OCI-LY1 (cell line): Measurements from ENCODE around the gene MOGAT1.

ENCODE experiments used
- H2AFZ ChIP-seq: fragments of 200-600 bp; sonication (generic), shearing (Covaris generic); 2 replicates; pipeline ENCODE4 v1.6.0; 2014; ENCODE audit warnings: antibody characterized with exemption, mild to moderate bottlenecking, low read length
- H3F3A ChIP-seq: fragments of 200-600 bp; sonication (generic), shearing (Covaris generic); 2 replicates; pipeline ENCODE4 v1.6.0; 2014; ENCODE audit warnings: mild to moderate bottlenecking, antibody characterized with exemption, low read length, moderate library complexity; ENCODE audit not compliant: insufficient read depth
- H3K27ac ChIP-seq: fragments of 200-600 bp; sonication (generic); 2 replicates; pipeline ENCODE4 v1.5.1; 2014; ENCODE audit warnings: low read length, mixed run types, mild to moderate bottlenecking, low read depth; ENCODE audit not compliant: poor library complexity, severe bottlenecking
- H3K27me3 ChIP-seq: fragments of 200-600 bp; sonication (generic); 2 replicates; pipeline ENCODE4 v1.6.0; 2014; ENCODE audit warnings: antibody characterized with exemption, mild to moderate bottlenecking, low read length, moderate library complexity; ENCODE audit not compliant: insufficient read depth
- H3K36me3 ChIP-seq: fragments of 200-600 bp; sonication (generic); 2 replicates; pipeline ENCODE4 v1.6.1; 2014; ENCODE audit warnings: mild to moderate bottlenecking, antibody characterized with exemption, low read length, moderate library complexity, mixed read lengths; ENCODE audit not compliant: insufficient read depth
- H3K4me1 ChIP-seq: fragments of 200-600 bp; sonication (generic); 2 replicates; pipeline ENCODE4 v1.5.1; 2014; ENCODE audit warnings: mild to moderate bottlenecking, low read length, moderate library complexity; ENCODE audit not compliant: insufficient read depth, severe bottlenecking
- H3K4me2 ChIP-seq: fragments of 200-600 bp; sonication (generic), shearing (Covaris generic); 2 replicates; pipeline ENCODE4 v1.6.1; 2014; ENCODE audit warnings: low read length
- H3K4me3 ChIP-seq: fragments of 200-600 bp; sonication (generic); 2 replicates; pipeline ENCODE4 v1.5.1; 2014; ENCODE audit warnings: low read length, low read depth, mild to moderate bottlenecking, mixed read lengths; ENCODE audit not compliant: poor library complexity, severe bottlenecking
- H3K79me2 ChIP-seq: fragments of 200-600 bp; shearing (Covaris generic); 2 replicates; pipeline ENCODE4 v1.6.1; 2016; ENCODE audit warnings: mixed run types, low read length, mixed read lengths; ENCODE audit not compliant: insufficient read depth
- H3K9ac ChIP-seq: fragments of 200-600 bp; sonication (generic), shearing (Covaris generic); 2 replicates; pipeline ENCODE4 v1.6.1; 2014; ENCODE audit warnings: mild to moderate bottlenecking, low read length, mixed read lengths
- H3K9me2 ChIP-seq: fragments of 200-600 bp; sonication (generic), shearing (Covaris generic); 2 replicates; pipeline ENCODE4 v1.6.1; 2014; ENCODE audit warnings: low read depth, mild to moderate bottlenecking, low read length, mixed read lengths
- H3K9me3 ChIP-seq: fragments of 200-600 bp; shearing (Covaris generic); 2 replicates; pipeline ENCODE4 v1.6.1; 2014; ENCODE audit warnings: low read length, mixed read lengths
- H4K20me1 ChIP-seq: fragments of 200-600 bp; sonication (generic), shearing (Covaris generic); 2 replicates; pipeline ENCODE4 v1.6.0; 2016; ENCODE audit warnings: mild to moderate bottlenecking, low read length; ENCODE audit not compliant: insufficient read depth
- EZH2 ChIP-seq: fragments of 200-600 bp; sonication (generic), shearing (Covaris generic); IDR thresholded peaks from 2 replicates; pipeline ENCODE4 v1.8.0; 2017; ENCODE audit warnings: borderline replicate concordance, mixed run types, mild to moderate bottlenecking, antibody characterized with exemption, low read length, moderate library complexity, mixed read lengths
- TF ChIP-seq, protein P1 (sequence below): fragments of 200-600 bp; sonication (generic), shearing (Covaris generic); IDR thresholded peaks from 2 replicates; pipeline ENCODE4 v1.5.1; 2017; ENCODE audit warnings: mild to moderate bottlenecking, antibody characterized with exemption, low read length, moderate library complexity, mixed read lengths

The MOGAT1 gene

DNA sequence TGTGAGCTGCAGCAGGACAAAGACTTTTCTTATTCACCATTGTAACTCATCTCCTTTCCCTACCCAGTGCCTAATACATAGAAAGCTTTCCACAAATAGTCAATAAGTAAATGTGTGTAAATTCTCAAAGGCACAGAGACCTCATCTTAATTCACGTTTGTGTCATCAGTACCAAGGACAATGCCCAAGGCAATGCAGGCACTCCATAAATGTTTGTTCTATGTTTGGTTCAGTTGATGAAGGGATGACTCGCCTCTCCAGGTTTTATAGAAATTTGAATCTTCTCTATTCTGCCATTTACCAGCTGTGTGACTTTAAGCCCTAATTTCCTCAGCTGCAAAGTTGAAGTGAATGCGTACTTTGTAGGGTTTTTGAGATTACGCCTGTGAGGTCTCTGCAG lies 2.1 kb upstream of the MOGAT1 start:
- no peaks in the 10 kb centered on the region for H3K36me3 ChIP-seq
- no peaks in the 10 kb centered on the region for H3K4me1 ChIP-seq
- no peak overlapping the region for H3K9ac ChIP-seq
- H3K4me3 ChIP-seq, result no peak overlapping the region
- no peaks in the 10 kb centered on the region for H3K9me2 ChIP-seq
- H3K27me3 ChIP-seq, result no peaks in the 10 kb centered on the region; the same call in 1 of the 2 replicates
- no peak overlapping the region for H3K27ac ChIP-seq
- TF ChIP-seq, protein P1, sequence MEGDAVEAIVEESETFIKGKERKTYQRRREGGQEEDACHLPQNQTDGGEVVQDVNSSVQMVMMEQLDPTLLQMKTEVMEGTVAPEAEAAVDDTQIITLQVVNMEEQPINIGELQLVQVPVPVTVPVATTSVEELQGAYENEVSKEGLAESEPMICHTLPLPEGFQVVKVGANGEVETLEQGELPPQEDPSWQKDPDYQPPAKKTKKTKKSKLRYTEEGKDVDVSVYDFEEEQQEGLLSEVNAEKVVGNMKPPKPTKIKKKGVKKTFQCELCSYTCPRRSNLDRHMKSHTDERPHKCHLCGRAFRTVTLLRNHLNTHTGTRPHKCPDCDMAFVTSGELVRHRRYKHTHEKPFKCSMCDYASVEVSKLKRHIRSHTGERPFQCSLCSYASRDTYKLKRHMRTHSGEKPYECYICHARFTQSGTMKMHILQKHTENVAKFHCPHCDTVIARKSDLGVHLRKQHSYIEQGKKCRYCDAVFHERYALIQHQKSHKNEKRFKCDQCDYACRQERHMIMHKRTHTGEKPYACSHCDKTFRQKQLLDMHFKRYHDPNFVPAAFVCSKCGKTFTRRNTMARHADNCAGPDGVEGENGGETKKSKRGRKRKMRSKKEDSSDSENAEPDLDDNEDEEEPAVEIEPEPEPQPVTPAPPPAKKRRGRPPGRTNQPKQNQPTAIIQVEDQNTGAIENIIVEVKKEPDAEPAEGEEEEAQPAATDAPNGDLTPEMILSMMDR, result no peak
- TF ChIP-seq EZH2, result no peak
- H3K79me2 ChIP-seq, result no peaks in the 10 kb centered on the region
- no peaks in the 10 kb centered on the region for H4K20me1 ChIP-seq
- no peak overlapping the region for H2AFZ ChIP-seq
- H3F3A ChIP-seq, result no peaks in the 10 kb centered on the region
- H3K9me3 ChIP-seq, result no peaks in the 10 kb centered on the region
- H3K4me2 ChIP-seq, result no peak overlapping the region

DNA sequence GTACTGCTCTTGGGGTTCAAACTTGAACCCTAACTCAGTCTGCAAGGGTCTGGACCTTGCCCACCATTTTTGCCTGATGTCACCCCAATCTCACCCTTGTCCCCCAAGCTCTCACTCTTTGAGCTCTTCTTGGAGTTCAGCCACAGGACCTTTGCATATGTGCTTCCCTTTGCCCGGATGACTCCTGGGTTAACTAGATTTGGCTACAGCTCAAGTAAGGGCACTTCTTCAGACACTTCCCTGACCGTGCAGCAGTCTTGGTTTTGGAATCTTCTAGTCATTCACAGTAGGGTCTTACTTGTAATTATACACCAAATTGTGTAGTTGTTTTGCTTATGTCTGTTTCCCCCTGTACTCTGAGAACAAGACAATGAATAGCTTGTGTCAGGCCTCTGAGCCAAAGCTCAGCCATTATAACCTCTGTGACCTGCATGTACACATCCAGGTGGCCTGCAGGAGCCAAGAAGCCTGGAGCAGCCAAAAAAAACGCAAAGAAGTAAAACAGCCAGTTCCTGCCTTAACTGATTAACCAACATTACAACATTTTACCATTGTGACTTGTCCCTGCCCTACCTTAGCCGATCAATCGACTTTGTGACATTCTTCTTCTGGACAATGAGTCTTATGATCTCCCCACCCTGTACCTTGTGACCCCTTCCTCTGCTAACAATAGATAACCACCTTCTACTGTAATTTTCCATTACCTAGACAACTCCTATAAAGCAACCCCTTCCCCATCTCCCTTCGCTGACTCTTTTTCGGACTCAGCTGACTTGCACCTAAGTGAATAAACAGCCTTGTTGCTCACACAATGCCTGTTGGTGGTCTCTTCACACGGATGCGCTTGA lies 1.0 kb upstream of the MOGAT1 start:
- no peak for TF ChIP-seq EZH2
- TF ChIP-seq, protein P1, result no peak
- Histone ChIP-seq H3K36me3 (no peaks in the 10 kb centered on the region), H2AFZ (no peak overlapping the region), H3K4me1 (no peaks in the 10 kb centered on the region), H3F3A (no peaks in the 10 kb centered on the region), H3K27me3 (no peaks in the 10 kb centered on the region; the same call in 1 of the 2 replicates), H4K20me1 (no peaks in the 10 kb centered on the region), H3K9me2 (no peaks in the 10 kb centered on the region), H3K79me2 (no peaks in the 10 kb centered on the region), H3K9me3 (no peaks in the 10 kb centered on the region), H3K9ac (no peak overlapping the region), H3K27ac (no peak overlapping the region), H3K4me3 (no peak overlapping the region), H3K4me2 (no peak overlapping the region)

DNA sequence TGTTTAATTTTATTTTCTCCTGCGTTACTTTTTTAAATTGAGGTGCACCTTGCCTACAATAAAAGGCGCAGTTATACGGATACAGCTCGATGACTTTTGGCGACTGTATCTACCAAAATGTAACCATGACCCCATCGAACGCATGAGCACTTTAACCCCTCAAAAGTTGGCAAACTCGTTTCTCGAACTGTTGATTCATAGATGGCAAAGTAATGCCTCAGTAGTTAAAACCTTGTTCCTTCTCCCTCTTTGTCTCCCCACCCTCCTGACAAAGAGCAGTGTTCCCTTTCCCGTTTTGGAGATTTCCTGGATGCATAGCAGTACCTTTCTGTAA lies 577 bp downstream of the MOGAT1 start:
- no peaks in the 10 kb centered on the region for H3K9me3 ChIP-seq
- H3K9me2 ChIP-seq, result no peaks in the 10 kb centered on the region
- H3K4me3 ChIP-seq, result no peak overlapping the region
- H3K36me3 ChIP-seq, result no peaks in the 10 kb centered on the region
- no peak for TF ChIP-seq EZH2
- TF ChIP-seq, protein P1, result no peak
- no peak overlapping the region for H3K9ac ChIP-seq
- no peaks in the 10 kb centered on the region for H3F3A ChIP-seq
- no peaks in the 10 kb centered on the region for H3K79me2 ChIP-seq
- no peaks in the 10 kb centered on the region; the same call in 1 of the 2 replicates for H3K27me3 ChIP-seq
- no peaks in the 10 kb centered on the region for H3K4me1 ChIP-seq
- H2AFZ ChIP-seq, result no peak overlapping the region
- H3K4me2 ChIP-seq, result no peak overlapping the region
- H4K20me1 ChIP-seq, result no peaks in the 10 kb centered on the region
- H3K27ac ChIP-seq, result no peak overlapping the region
